Loucy (cell line): ENCODE results near the gene CREB3L2.

Source experiments
- H2AFZ ChIP-seq: fragments of 200-600 bp; sonication (generic); 2 replicates; pipeline ENCODE4 v1.6.0; 2016; ENCODE audit warnings: antibody characterized with exemption, mild to moderate bottlenecking, low read length, moderate library complexity
- H3F3A ChIP-seq: fragments of 200-600 bp; 2 replicates; pipeline ENCODE4 v1.6.0; 2016; ENCODE audit warnings: antibody characterized with exemption, low read depth, mild to moderate bottlenecking
- H3K27me3 ChIP-seq: fragments of 200-600 bp; sonication (generic); 2 replicates; pipeline ENCODE4 v1.6.1; 2014; ENCODE audit warnings: low read length, mild to moderate bottlenecking; ENCODE audit not compliant: insufficient read depth, poor library complexity, severe bottlenecking
- H3K36me3 ChIP-seq: fragments of 200-600 bp; sonication (generic); 2 replicates; pipeline ENCODE4 v1.6.1; 2016; ENCODE audit warnings: low read length; ENCODE audit not compliant: insufficient read depth
- H3K4me1 ChIP-seq: fragments of 200-600 bp; sonication (generic); 2 replicates; pipeline ENCODE4 v1.5.1; 2014; ENCODE audit warnings: low read length, mild to moderate bottlenecking; ENCODE audit not compliant: insufficient read depth, poor library complexity, severe bottlenecking
- H3K4me2 ChIP-seq: fragments of 200-600 bp; sonication (generic); 2 replicates; pipeline ENCODE4 v1.6.0; 2014; ENCODE audit warnings: antibody characterized with exemption, low read length, low read depth, mild to moderate bottlenecking; ENCODE audit not compliant: poor library complexity, severe bottlenecking
- H3K4me3 ChIP-seq: fragments of 200-600 bp; sonication (generic); 2 replicates; pipeline ENCODE4 v1.5.1; 2014; ENCODE audit warnings: low read length, mild to moderate bottlenecking, mixed read lengths; ENCODE audit not compliant: poor library complexity, severe bottlenecking
- H3K79me2 ChIP-seq: fragments of 200-600 bp; sonication (generic); 2 replicates; pipeline ENCODE4 v1.6.1; 2014; ENCODE audit warnings: low read length; ENCODE audit not compliant: insufficient read depth
- H3K9ac ChIP-seq: fragments of 200-600 bp; sonication (generic); 2 replicates; pipeline ENCODE4 v1.6.0; 2014; ENCODE audit warnings: mild to moderate bottlenecking, low read depth, low read length, moderate library complexity; ENCODE audit not compliant: poor library complexity, severe bottlenecking
- H3K9me2 ChIP-seq: fragments of 200-600 bp; sonication (generic); replicated peaks from 2 replicates; pipeline ENCODE4 v1.6.1; 2016; ENCODE audit warnings: low read depth, low read length, mixed read lengths
- H3K9me3 ChIP-seq: fragments of 200-600 bp; sonication (generic); 2 replicates; pipeline ENCODE4 v1.6.1; 2014; ENCODE audit warnings: mild to moderate bottlenecking, antibody characterized with exemption, low read length, low read depth; ENCODE audit not compliant: insufficient read depth
- H4K20me1 ChIP-seq: fragments of 200-600 bp; sonication (generic); 2 replicates; pipeline ENCODE4 v1.6.0; 2014; ENCODE audit warnings: antibody characterized with exemption, low read length, mild to moderate bottlenecking; ENCODE audit not compliant: insufficient read depth, poor library complexity, severe bottlenecking
- EZH2phosphoT487 ChIP-seq: fragments of 200-600 bp; IDR thresholded peaks from 2 replicates; pipeline ENCODE4 v1.6.1; 2018; ENCODE audit warnings: antibody characterized with exemption, mild to moderate bottlenecking, moderate library complexity, borderline replicate concordance
- TF ChIP-seq, protein P1 (sequence below): fragments of 200-600 bp; sonication (generic); conservative IDR thresholded peaks from 2 replicates; pipeline ENCODE4 v1.5.1; 2014; ENCODE audit warnings: mild to moderate bottlenecking, antibody characterized with exemption, low read length

CREB3L2 gene

DNA sequence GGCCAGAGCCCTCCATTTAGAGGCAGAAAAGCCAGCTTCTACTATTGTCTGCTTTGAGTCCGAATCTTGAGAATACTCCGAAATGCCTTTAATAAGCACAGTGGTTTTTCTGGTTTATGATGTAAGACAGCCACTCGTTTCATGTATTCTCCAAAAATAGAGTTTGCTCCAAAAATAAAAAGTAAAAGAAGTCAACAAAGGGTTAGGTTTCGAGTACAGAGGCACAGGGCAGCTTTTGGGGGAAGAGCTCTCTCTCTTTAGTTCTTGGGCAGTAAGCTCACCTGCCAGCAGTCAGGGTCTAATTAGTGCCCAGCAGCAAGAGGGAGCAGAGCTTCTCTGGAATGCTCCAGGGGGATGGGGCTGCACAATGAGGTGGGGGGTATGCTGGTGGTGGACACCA is 20.2 kb downstream of the CREB3L2 start:
- H3K79me2 ChIP-seq, result peaks cover 91% of the 10 kb centered on the region
- no peaks in the 10 kb centered on the region for H3F3A ChIP-seq
- no peaks in the 10 kb centered on the region for H3K9me2 ChIP-seq
- no peak overlapping the region for H3K4me2 ChIP-seq
- H4K20me1 ChIP-seq, result no peaks in the 10 kb centered on the region
- peaks cover 9% of the 10 kb centered on the region; the same call in 1 of the 2 replicates for H3K36me3 ChIP-seq
- H3K4me3 ChIP-seq, result no peak overlapping the region
- no peak overlapping the region for H2AFZ ChIP-seq
- H3K9me3 ChIP-seq, result peaks cover 3% of the 10 kb centered on the region; the same call in 1 of the 2 replicates
- no peak overlapping the region for H3K9ac ChIP-seq
- no peak for TF ChIP-seq EZH2phosphoT487
- TF ChIP-seq, protein P1, sequence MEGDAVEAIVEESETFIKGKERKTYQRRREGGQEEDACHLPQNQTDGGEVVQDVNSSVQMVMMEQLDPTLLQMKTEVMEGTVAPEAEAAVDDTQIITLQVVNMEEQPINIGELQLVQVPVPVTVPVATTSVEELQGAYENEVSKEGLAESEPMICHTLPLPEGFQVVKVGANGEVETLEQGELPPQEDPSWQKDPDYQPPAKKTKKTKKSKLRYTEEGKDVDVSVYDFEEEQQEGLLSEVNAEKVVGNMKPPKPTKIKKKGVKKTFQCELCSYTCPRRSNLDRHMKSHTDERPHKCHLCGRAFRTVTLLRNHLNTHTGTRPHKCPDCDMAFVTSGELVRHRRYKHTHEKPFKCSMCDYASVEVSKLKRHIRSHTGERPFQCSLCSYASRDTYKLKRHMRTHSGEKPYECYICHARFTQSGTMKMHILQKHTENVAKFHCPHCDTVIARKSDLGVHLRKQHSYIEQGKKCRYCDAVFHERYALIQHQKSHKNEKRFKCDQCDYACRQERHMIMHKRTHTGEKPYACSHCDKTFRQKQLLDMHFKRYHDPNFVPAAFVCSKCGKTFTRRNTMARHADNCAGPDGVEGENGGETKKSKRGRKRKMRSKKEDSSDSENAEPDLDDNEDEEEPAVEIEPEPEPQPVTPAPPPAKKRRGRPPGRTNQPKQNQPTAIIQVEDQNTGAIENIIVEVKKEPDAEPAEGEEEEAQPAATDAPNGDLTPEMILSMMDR, result no peak
- no peaks in the 10 kb centered on the region for H3K27me3 ChIP-seq
- H3K4me1 ChIP-seq, result no peaks in the 10 kb centered on the region

DNA sequence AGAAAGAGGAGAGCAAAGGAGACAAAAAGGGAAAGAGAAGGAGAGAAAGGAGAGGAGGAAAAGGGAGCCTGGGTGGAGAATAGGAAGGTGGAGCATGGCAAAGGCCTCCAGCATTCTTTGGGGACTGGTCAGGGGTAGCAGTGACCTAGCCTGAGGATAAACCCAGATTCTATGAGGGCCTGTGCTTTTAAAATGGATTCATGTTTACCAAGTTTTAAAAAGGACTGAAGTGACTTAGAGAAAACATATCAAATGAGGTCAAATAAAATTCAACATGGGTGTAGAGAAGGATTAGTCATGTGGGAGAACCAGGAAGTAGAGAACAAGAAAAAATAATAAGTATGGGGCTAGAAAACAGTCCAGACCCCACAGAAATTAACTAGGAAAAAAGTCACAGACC is 20.7 kb downstream of the CREB3L2 start:
- H3K27me3 ChIP-seq, result no peaks in the 10 kb centered on the region
- no peaks in the 10 kb centered on the region for H3K9me2 ChIP-seq
- TF ChIP-seq EZH2phosphoT487, result no peak
- TF ChIP-seq, protein P1, result no peak
- H4K20me1 ChIP-seq, result no peaks in the 10 kb centered on the region
- no peak overlapping the region for H3K4me3 ChIP-seq
- no peak overlapping the region for H3K9ac ChIP-seq
- H3K9me3 ChIP-seq, result peaks cover 3% of the 10 kb centered on the region; the same call in 1 of the 2 replicates
- no peaks in the 10 kb centered on the region for H3K4me1 ChIP-seq
- no peak overlapping the region for H2AFZ ChIP-seq
- H3K4me2 ChIP-seq, result no peak overlapping the region
- H3K79me2 ChIP-seq, result peaks cover 95% of the 10 kb centered on the region
- H3K36me3 ChIP-seq, result peaks cover 9% of the 10 kb centered on the region; the same call in 1 of the 2 replicates
- no peaks in the 10 kb centered on the region for H3F3A ChIP-seq

DNA sequence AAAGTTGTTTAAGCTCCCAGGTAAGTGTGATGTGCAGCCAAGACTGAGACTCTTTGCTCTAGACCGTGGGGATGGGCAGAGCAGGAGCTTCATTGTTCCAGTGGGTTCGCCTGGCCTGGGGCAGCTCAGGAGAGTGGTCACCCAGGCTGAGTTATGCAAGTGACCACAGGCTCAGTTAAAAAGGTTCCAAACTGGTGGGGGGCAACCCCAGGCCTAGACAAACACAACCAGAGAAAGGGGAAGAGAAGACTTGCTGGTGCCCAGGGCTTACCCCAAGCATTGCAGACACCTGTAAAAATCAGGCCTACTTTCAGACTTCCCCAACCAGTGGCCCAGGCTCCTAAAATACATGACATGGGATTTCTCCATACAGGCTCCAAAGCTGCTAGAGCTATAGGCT is 21.6 kb downstream of the CREB3L2 start:
- peaks cover 92% of the 10 kb centered on the region for H3K79me2 ChIP-seq
- H3K9me2 ChIP-seq, result no peaks in the 10 kb centered on the region

More for the DNA sequence above, 21.6 kb downstream of the CREB3L2 start:
- Histone ChIP-seq H3F3A (no peaks in the 10 kb centered on the region), H3K27me3 (no peaks in the 10 kb centered on the region), H3K36me3 (peaks cover 9% of the 10 kb centered on the region; the same call in 1 of the 2 replicates), H3K4me2 (no peak overlapping the region), H4K20me1 (no peaks in the 10 kb centered on the region), H3K9ac (no peak overlapping the region), H2AFZ (no peak overlapping the region), H3K4me3 (no peak overlapping the region), H3K9me3 (peaks cover 3% of the 10 kb centered on the region; the same call in 1 of the 2 replicates), H3K4me1 (no peaks in the 10 kb centered on the region)
- TF ChIP-seq, protein P1, result no peak
- TF ChIP-seq EZH2phosphoT487, result no peak
